Stomach (tissue), 9 donors: Measurements from ENCODE around the gene CHD5. TPM values are rescaled to one million over a fixed set of nuclear protein-coding genes. Genes with fewer than 3 reads are reported as not detected.
"Not testable (repeated sequence)": the region's sequence is repeated elsewhere in the genome, so short reads cannot be mapped to it uniquely, and the experiment has no call there.

Experiments used
- DNase-seq, 2 donors: peaks; one replicate each; pipeline versions ENCODE4 v3.0.0 to v3.0.0-alpha.2; 2013 to 2019
- H3K27ac ChIP-seq, 5 donors: fragments of 200-600 bp in 4 of 5; sonication (generic) in 4 of 5; one replicate each; pipeline ENCODE4 v1.5.1; 2013 to 2019; ENCODE audit warnings: mild to moderate bottlenecking in 1 of 5, moderate library complexity in 1 of 5
- H3K27me3 ChIP-seq, 3 donors: fragments of 200-600 bp; sonication (generic); one replicate each; pipeline ENCODE4 v1.5.1; 2017 to 2019; ENCODE audit warnings: mixed run types in 1 of 3
- H3K36me3 ChIP-seq, 4 donors: fragments of 200-600 bp; sonication (generic); 1 replicate in 3 of 4; 2 replicates in 1 of 4; pipeline ENCODE4 v1.5.1; 2016 to 2019
- H3K4me1 ChIP-seq, 4 donors: fragments of 200-600 bp; sonication (generic); one replicate each; pipeline ENCODE4 v1.5.1; 2016 to 2019
- H3K4me3 ChIP-seq, 4 donors: fragments of 200-600 bp; sonication (generic) in 3 of 4; one replicate each; pipeline ENCODE4 v1.5.1; 2016 to 2019; ENCODE audit warnings: mild to moderate bottlenecking in 1 of 4
- H3K9me3 ChIP-seq, 4 donors: fragments of 200-600 bp; sonication (generic); one replicate each; pipeline ENCODE4 v1.5.1; 2016 to 2019
- EP300 ChIP-seq: sonication (generic); formaldehyde crosslinking; IDR thresholded peaks from one replicate; pipeline ENCODE4 v1.6.1; 2017; ENCODE audit warnings: antibody characterized with exemption
- POLR2A ChIP-seq, 4 donors: fragments of 450-650 bp; IDR thresholded peaks; one replicate each; pipeline ENCODE4 v1.6.1; 2016; ENCODE audit warnings: antibody characterized with exemption in 4 of 4, control low read depth in 2 of 4, mild to moderate bottlenecking in 1 of 4, moderate library complexity in 1 of 4
- POLR2AphosphoS5 ChIP-seq, 3 donors: sonication (generic); formaldehyde crosslinking; IDR thresholded peaks; one replicate each; pipeline ENCODE4 v1.6.1; 2016; ENCODE audit warnings: antibody characterized with exemption in 3 of 3
- WGBS, 5 donors: extraction: QIAGEN DNeasy Blood & Tissue Kit in 3 of 5; methylation state at CpG; one replicate each; pipeline versions ENCODE4 v1.1.5 to v1.1.7; 2013 to 2018; 5-methylcytosine and 5-hydroxymethylcytosine counted together
- intact Hi-C: fragments of 100-400 bp; cut with DNase I; formaldehyde crosslinking; loops from one replicate; pipeline ENCODE4 v1.15.1; 2023; ENCODE audit warnings: low total_unique reads
- polyA plus RNA-seq, 3 donors: library from polyadenylated mRNA; stranded (reverse); fragments of 200-250 nt; gene quantifications; one replicate each; pipeline ENCODE4 v1.2.3, GENCODE V29; 2013
- total RNA-seq, 5 donors: library from RNA; depleted of rRNA; stranded (reverse); fragments of >200 nt; gene quantifications; one replicate each; pipeline versions ENCODE4 v1.1.0 to v1.2.3, GENCODE V29; 2014 to 2016
- TF ChIP-seq, protein P1 (sequence below), 7 experiments: fragments of 450-650 bp in 4 of 7; fragments of 200-600 bp in 3 of 7; sonication (generic) in 3 of 7; IDR thresholded peaks; one replicate each; pipeline ENCODE4 v1.5.1; 2016 to 2019; ENCODE audit warnings: antibody characterized with exemption in 7 of 7, control low read depth in 2 of 7, mild to moderate bottlenecking in 1 of 7
- donor health status: healthy with polysubstance abuse.
- donor health status: Bipolar disorder and iron deficiency.
- donor health status: healthy.

Gene CHD5
- total and polyA plus RNA-seq, 8 donors: 0.06 to 0.92 (median 0.29) TPM; not detected in 1

DNA sequence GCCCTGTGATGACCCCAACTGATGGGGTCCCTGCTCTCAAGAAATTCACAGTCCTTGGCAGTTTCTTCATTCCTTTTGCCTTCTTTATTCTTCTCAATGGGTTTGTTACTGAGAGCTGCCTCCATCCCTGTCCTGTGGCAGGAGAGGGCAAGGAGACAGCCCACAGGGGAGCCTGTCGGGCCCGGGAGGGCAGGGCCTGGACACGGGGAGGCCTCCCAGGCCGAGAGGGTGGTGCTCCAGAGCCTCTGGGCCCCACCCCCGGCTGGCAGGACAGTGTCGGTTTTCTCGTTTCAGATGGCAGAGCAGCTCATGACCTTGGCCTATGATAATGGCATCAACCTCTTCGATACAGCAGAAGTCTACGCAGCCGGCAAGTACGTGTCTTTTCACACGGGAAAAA lies 98.2 kb downstream of the CHD5 start:
- TF ChIP-seq EP300 (no peak), POLR2A (IDR thresholded peaks at IDR 0.05) (no peak), POLR2AphosphoS5 (IDR thresholded peaks at IDR 0.05) (no peak)
- TF ChIP-seq, protein P1, sequence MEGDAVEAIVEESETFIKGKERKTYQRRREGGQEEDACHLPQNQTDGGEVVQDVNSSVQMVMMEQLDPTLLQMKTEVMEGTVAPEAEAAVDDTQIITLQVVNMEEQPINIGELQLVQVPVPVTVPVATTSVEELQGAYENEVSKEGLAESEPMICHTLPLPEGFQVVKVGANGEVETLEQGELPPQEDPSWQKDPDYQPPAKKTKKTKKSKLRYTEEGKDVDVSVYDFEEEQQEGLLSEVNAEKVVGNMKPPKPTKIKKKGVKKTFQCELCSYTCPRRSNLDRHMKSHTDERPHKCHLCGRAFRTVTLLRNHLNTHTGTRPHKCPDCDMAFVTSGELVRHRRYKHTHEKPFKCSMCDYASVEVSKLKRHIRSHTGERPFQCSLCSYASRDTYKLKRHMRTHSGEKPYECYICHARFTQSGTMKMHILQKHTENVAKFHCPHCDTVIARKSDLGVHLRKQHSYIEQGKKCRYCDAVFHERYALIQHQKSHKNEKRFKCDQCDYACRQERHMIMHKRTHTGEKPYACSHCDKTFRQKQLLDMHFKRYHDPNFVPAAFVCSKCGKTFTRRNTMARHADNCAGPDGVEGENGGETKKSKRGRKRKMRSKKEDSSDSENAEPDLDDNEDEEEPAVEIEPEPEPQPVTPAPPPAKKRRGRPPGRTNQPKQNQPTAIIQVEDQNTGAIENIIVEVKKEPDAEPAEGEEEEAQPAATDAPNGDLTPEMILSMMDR (IDR thresholded peaks at IDR 0.05): no peak
- H3K4me3 ChIP-seq: no peak overlapping the region
- H3K27me3 ChIP-seq: no peaks in the 10 kb centered on the region
- peaks cover 6 to 25% (median 14%) of the 10 kb centered on the region in 4 donors for H3K4me1 ChIP-seq
- no peak for DNase-seq
- no peaks in the 10 kb centered on the region for H3K9me3 ChIP-seq
- intact Hi-C loops: no loop called here
- H3K36me3 ChIP-seq: peaks cover 0 to 24% (median 0%) of the 10 kb centered on the region in 4 donors
- H3K27ac ChIP-seq: peak overlapping the region in 2 of 5 donors; percentile 37 to 39
- 71 to 79% (median 77%) methylated on average over 12 of the region's 12 CpGs for WGBS, 5 donors

DNA sequence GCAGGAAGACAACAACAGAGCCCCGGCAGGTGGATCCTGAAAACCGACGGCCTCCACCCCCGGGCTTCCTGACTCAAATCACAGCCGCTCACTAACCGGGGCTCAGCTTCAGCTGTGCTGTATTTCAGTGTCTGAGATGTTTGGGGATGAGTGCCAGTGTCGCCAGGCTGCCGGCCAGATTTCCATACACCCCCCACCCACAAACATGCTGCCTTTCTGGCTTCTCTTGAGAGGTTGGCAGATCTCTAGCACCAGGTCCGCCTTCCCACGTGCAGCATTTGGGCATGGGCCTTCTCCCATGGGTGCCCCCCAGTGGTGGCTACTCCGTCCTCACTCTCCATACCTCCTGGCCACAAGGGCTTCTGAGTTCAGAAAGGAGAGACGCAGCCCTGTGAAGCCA lies 99.7 kb downstream of the CHD5 start:
- no peaks in the 10 kb centered on the region for H3K9me3 ChIP-seq
- H3K27ac ChIP-seq: no peak overlapping the region
- intact Hi-C loops: no loop called here
- H3K4me3 ChIP-seq: no peak overlapping the region
- no peaks in the 10 kb centered on the region for H3K27me3 ChIP-seq
- 46 to 52% (median 49%) methylated on average over 8 to 12 of the region's 12 CpGs for WGBS, 5 donors
- H3K36me3 ChIP-seq: peaks cover 0 to 24% (median 0%) of the 10 kb centered on the region in 4 donors
- DNase-seq: peak in 1 of 2 donors; percentile 43
- TF ChIP-seq POLR2A (IDR thresholded peaks at IDR 0.05) (no peak), POLR2AphosphoS5 (IDR thresholded peaks at IDR 0.05) (no peak), EP300 (no peak)
- TF ChIP-seq, protein P1 (IDR thresholded peaks at IDR 0.05): no peak
- peaks cover 6 to 25% (median 14%) of the 10 kb centered on the region in 4 donors for H3K4me1 ChIP-seq

DNA sequence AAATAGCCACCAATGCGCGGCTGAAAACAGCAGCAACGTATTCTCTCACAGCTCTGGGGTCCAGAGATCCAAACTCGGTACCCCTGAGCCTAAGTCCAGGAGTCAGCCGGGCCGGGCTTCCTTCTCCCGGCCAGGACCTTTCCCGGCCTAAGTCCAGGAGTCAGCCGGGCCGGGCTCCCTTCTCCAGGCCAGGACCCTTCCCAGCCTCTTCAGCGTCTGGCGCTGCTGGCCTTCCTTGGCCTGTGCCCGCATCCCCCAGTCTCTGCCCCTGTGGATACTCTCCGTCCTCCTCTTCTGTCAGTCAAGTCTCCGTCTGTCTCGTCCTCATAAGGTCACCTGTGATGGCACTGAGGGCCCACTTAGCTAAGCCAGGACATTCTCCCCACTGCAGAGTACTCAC lies 102.2 kb downstream of the CHD5 start:
- Histone ChIP-seq H3K9me3 (no peaks in the 10 kb centered on the region), H3K27ac (no peak overlapping the region), H3K36me3 (peaks cover 0 to 30% (median 8%) of the 10 kb centered on the region in 4 donors), H3K4me3 (no peak overlapping the region), H3K27me3 (no peaks in the 10 kb centered on the region), H3K4me1 (peaks cover 1 to 12% (median 6%) of the 10 kb centered on the region in 4 donors)
- TF ChIP-seq, protein P1 (IDR thresholded peaks at IDR 0.05): no peak
- TF ChIP-seq POLR2AphosphoS5 (IDR thresholded peaks at IDR 0.05) (no peak), EP300 (no peak), POLR2A (IDR thresholded peaks at IDR 0.05) (no peak)
- no peak for DNase-seq
- intact Hi-C loops: no loop called here
- WGBS, 5 donors: 91 to 96% (median 93%) methylated on average over 8 to 16 of the region's 16 CpGs

DNA sequence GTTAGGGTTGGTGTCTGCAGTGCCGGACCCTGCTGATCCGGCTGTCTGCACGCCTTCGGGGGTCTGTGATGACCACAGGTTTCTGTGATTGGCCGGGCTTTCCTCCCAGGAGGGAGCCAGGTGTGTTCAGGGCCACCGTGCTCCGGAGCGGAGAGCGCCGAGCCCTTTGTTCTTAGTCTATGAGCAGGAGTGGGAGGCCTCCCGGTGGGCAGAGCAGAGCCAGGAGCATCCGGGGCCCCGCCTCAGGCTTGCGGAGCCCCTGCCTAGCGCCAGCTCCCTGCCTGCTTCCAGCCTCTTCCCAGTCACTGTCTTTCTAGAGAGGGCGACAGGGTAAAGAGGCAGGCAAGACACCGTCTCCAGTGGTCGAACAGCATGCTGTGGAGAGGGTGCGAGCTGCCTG lies 102.6 kb downstream of the CHD5 start:
- Histone ChIP-seq H3K27me3 (no peaks in the 10 kb centered on the region), H3K27ac (no peak overlapping the region), H3K4me1 (peaks cover 0 to 8% (median 3%) of the 10 kb centered on the region in 4 donors), H3K36me3 (peaks cover 0 to 27% (median 8%) of the 10 kb centered on the region in 4 donors), H3K9me3 (no peaks in the 10 kb centered on the region), H3K4me3 (no peak overlapping the region)
- TF ChIP-seq POLR2A (IDR thresholded peaks at IDR 0.05) (no peak), POLR2AphosphoS5 (IDR thresholded peaks at IDR 0.05) (no peak), EP300 (no peak)
- TF ChIP-seq, protein P1 (IDR thresholded peaks at IDR 0.05): no peak
- 54 to 73% (median 65%) methylated on average over 8 to 19 of the region's 19 CpGs for WGBS, 5 donors
- DNase-seq: no peak
- intact Hi-C loops: no loop called here

DNA sequence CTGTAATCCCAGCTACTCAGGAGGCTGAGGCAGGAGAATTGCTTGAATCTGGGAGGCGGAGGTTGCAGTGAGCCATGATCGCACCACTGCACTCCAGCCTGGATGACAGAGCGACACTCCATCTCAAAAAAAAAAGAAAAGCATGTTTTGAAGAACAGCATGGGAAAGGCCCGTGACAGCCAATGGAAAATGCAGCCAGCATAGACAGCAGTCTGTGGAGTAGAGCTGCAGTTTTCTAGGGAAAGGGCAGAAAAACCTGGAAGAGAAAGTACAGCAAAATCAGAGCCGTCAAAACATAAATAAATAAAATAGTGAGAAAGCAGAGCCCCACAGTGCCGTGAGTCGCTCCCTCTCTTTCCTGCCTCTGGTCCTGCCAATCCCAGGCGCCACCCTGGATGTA lies 103.1 kb downstream of the CHD5 start:
- H3K27me3 ChIP-seq, H3K27ac ChIP-seq, H3K4me1 ChIP-seq, intact Hi-C loops, H3K4me3 ChIP-seq, H3K9me3 ChIP-seq, DNase-seq: not testable (repeated sequence)
- 80 to 91% (median 84%) methylated on average over 8 of the region's 8 CpGs for WGBS, 5 donors
- peaks cover 0 to 23% (median 8%) of the 10 kb centered on the region in 4 donors for H3K36me3 ChIP-seq
